Smooth muscle cell (in vitro differentiated cells): ENCODE results near the gene ABCC1. TPM values are rescaled to one million over a fixed set of nuclear protein-coding genes. Genes with fewer than 3 reads are reported as not detected.

Experiments
- DNase-seq: peaks from one replicate; lab custom pipeline; 2025; ENCODE audit not compliant: unreplicated experiment; lab: John Stamatoyannopoulos, UW
- H2AFZ ChIP-seq: fragments of 200-600 bp; sonication (generic); 2 replicates; pipeline ENCODE4 v1.6.0; 2016; ENCODE audit warnings: antibody characterized with exemption, low read depth, mild to moderate bottlenecking
- H3F3A ChIP-seq: fragments of 200-600 bp; sonication (generic); 2 replicates; pipeline ENCODE4 v1.6.0; 2017; ENCODE audit warnings: antibody characterized with exemption, low read depth
- H3K27ac ChIP-seq: fragments of 200-600 bp; sonication (generic); 2 replicates; pipeline ENCODE4 v1.5.1; 2016; ENCODE audit warnings: low read depth, mild to moderate bottlenecking
- H3K27me3 ChIP-seq: fragments of 200-600 bp; sonication (generic); 2 replicates; pipeline ENCODE4 v1.6.1; 2016; ENCODE audit warnings: low read depth, mild to moderate bottlenecking
- H3K36me3 ChIP-seq: fragments of 200-600 bp; sonication (generic); 2 replicates; pipeline ENCODE4 v1.5.1; 2016; ENCODE audit warnings: low read depth
- H3K4me1 ChIP-seq: fragments of 200-600 bp; sonication (generic); 2 replicates; pipeline ENCODE4 v1.5.1; 2016; ENCODE audit warnings: low read depth
- H3K4me2 ChIP-seq: fragments of 200-600 bp; sonication (generic); 2 replicates; pipeline ENCODE4 v1.6.0; 2016; ENCODE audit warnings: mild to moderate bottlenecking
- H3K4me3 ChIP-seq: fragments of 200-600 bp; sonication (generic); 2 replicates; pipeline ENCODE4 v1.5.1; 2016; ENCODE audit warnings: mild to moderate bottlenecking
- H3K79me2 ChIP-seq: fragments of 200-600 bp; sonication (generic); 2 replicates; pipeline ENCODE4 v1.6.0; 2016; ENCODE audit warnings: low read depth, mild to moderate bottlenecking
- H3K9ac ChIP-seq: fragments of 200-600 bp; sonication (generic); 2 replicates; pipeline ENCODE4 v1.6.0; 2016; ENCODE audit warnings: low read depth
- H3K9me3 ChIP-seq: fragments of 200-600 bp; sonication (generic); replicated peaks from 2 replicates; pipeline ENCODE4 v1.5.1; 2016; ENCODE audit warnings: low read depth
- H4K20me1 ChIP-seq: fragments of 200-600 bp; sonication (generic); 2 replicates; pipeline ENCODE4 v1.6.0; 2016; ENCODE audit warnings: low read depth
- CTCF ChIP-seq: fragments of 200-600 bp; sonication (generic); IDR thresholded peaks from 2 replicates; pipeline ENCODE4 v1.5.1; 2017; ENCODE audit warnings: borderline replicate concordance, mild to moderate bottlenecking, antibody characterized with exemption; ENCODE audit not compliant: insufficient read depth, poor library complexity, severe bottlenecking
- WGBS: methylation state at CpG from one replicate; pipeline ENCODE4 v1.1.7; 2016; ENCODE audit warnings: low lambda C conversion rate; 5-methylcytosine and 5-hydroxymethylcytosine counted together
- polyA plus RNA-seq: library from polyadenylated mRNA; unstranded; fragments of >200 nt; fragmentation: Nextera tagmentation; extraction: Ambion mirVana; gene quantifications from 2 replicates; pipeline ENCODE4 v1.2.1, GENCODE V29; 2016
- total RNA-seq: library from RNA; depleted of rRNA; stranded (reverse); fragments of >200 nt; gene quantifications from 2 replicates; pipeline ENCODE4 v1.2.3, GENCODE V29; 2014

Gene ABCC1
- total and polyA plus RNA-seq, 2 experiments from 2014 or later, result 10.2 to 22.7 TPM

- Histone ChIP-seq H3K4me1 (no peaks in the 10 kb centered on the region), H2AFZ (no peak overlapping the region), H3K79me2 (no peaks in the 10 kb centered on the region), H3F3A (no peaks in the 10 kb centered on the region), H3K36me3 (no peaks in the 10 kb centered on the region), H3K9me3 (no peaks in the 10 kb centered on the region), H3K4me3 (no peak overlapping the region), H3K9ac (no peak overlapping the region), H3K27ac (no peak overlapping the region), H4K20me1 (no peaks in the 10 kb centered on the region), H3K4me2 (no peak overlapping the region), H3K27me3 (no peaks in the 10 kb centered on the region)
- DNase-seq, result no peak
- TF ChIP-seq CTCF, result no peak
- WGBS, result 86% methylated on average over 16 of the region's 18 CpGs
Observed at GRCh38 chr16:16154281-16154951, 205.0 kb downstream of the ABCC1 start.

GRCh38 chr16:16155234-16155633 lies 205.8 kb downstream of the ABCC1 start:
- H3K4me2 ChIP-seq, result no peak overlapping the region
- H3K4me1 ChIP-seq, result no peaks in the 10 kb centered on the region
- H3F3A ChIP-seq, result no peaks in the 10 kb centered on the region
- H3K36me3 ChIP-seq, result no peaks in the 10 kb centered on the region
- no peak overlapping the region for H3K27ac ChIP-seq
- H2AFZ ChIP-seq, result no peak overlapping the region
- no peaks in the 10 kb centered on the region for H3K27me3 ChIP-seq
- no peaks in the 10 kb centered on the region for H4K20me1 ChIP-seq
- WGBS, result 96% methylated on average over 3 of the region's 3 CpGs
- no peaks in the 10 kb centered on the region for H3K9me3 ChIP-seq
- no peak overlapping the region for H3K4me3 ChIP-seq
- no peak for TF ChIP-seq CTCF
- no peak for DNase-seq
- no peak overlapping the region for H3K9ac ChIP-seq
- no peaks in the 10 kb centered on the region for H3K79me2 ChIP-seq

- no peaks in the 10 kb centered on the region for H3K79me2 ChIP-seq
- H3K9ac ChIP-seq, result no peak overlapping the region
- DNase-seq, result no peak
- 88% methylated on average over 1 of the region's 1 CpG for WGBS
- H3F3A ChIP-seq, result no peaks in the 10 kb centered on the region
- no peak overlapping the region for H2AFZ ChIP-seq
- H3K4me1 ChIP-seq, result no peaks in the 10 kb centered on the region
- no peak overlapping the region for H3K4me3 ChIP-seq
- no peak for TF ChIP-seq CTCF
- no peaks in the 10 kb centered on the region for H3K36me3 ChIP-seq
- H3K9me3 ChIP-seq, result no peaks in the 10 kb centered on the region
- no peak overlapping the region for H3K4me2 ChIP-seq
- H3K27me3 ChIP-seq, result no peaks in the 10 kb centered on the region
- no peak overlapping the region for H3K27ac ChIP-seq
- no peaks in the 10 kb centered on the region for H4K20me1 ChIP-seq
Observed at GRCh38 chr16:16157166-16157565, 207.8 kb downstream of the ABCC1 start.

GRCh38 chr16:16158082-16158658 lies 208.8 kb downstream of the ABCC1 start:
- H3K79me2 ChIP-seq, result no peaks in the 10 kb centered on the region
- no peaks in the 10 kb centered on the region for H3K4me1 ChIP-seq
- H2AFZ ChIP-seq, result no peak overlapping the region
- no peak overlapping the region for H3K9ac ChIP-seq
- no peaks in the 10 kb centered on the region for H3K27me3 ChIP-seq
- TF ChIP-seq CTCF, result no peak
- H3F3A ChIP-seq, result no peaks in the 10 kb centered on the region
- 96% methylated on average over 4 of the region's 4 CpGs for WGBS
- no peaks in the 10 kb centered on the region for H4K20me1 ChIP-seq
- H3K4me2 ChIP-seq, result no peak overlapping the region
- H3K27ac ChIP-seq, result no peak overlapping the region
- H3K36me3 ChIP-seq, result no peaks in the 10 kb centered on the region
- no peak overlapping the region for H3K4me3 ChIP-seq
- DNase-seq, result no peak
- no peaks in the 10 kb centered on the region for H3K9me3 ChIP-seq
